K562 (cell line): ENCODE measurements around the gene SPATA13. TPM values are rescaled to one million over a fixed set of nuclear protein-coding genes. Genes with fewer than 3 reads are reported as not detected.

ENCODE experiments used
- ATAC-seq: fragments of 200-7000 bp; cut with Tn5 transposase; 3 replicates; pipeline ENCODE4 v1.9.1; 2020; ENCODE audit warnings: moderate library complexity
- BruUV-seq: library from RNA; stranded (reverse); fragments of 400-500 nt; replicated peaks from 2 replicates; lab custom pipeline; 2021; lab: Mats Ljungman, UMichigan
- CTCF ChIA-PET: fragments of 300-600 bp; formaldehyde crosslinking; extraction: SDS; loops from one replicate; lab custom pipeline; 2021; ENCODE audit warnings: low intra/inter-chr PET ratio; lab: Yijun Ruan, JAX
- POLR2A ChIA-PET: fragments of 300-600, 350-650 bp; sonication (Branson Sonifier 250); formaldehyde crosslinking; extraction: SDS; loops from one replicate; lab custom pipeline; 2021; ENCODE audit warnings: antibody characterized with exemption, inconsistent platforms; lab: Yijun Ruan, JAX
- DNase-seq, 4 experiments: peaks; one replicate each; pipeline versions ENCODE4 v3.0.0 to v3.0.0-alpha.2; 2011 to 2018; ENCODE audit warnings: low spot score in 3 of 4, mixed read lengths in 3 of 4; ENCODE audit errors: extremely low read depth in 1 of 4
- FAIRE-seq: peaks from 2 replicates; lab custom pipeline; 2011; peaks lifted over from hg19 to GRCh38; lab: Jason Lieb, UNC
- H2AFZ ChIP-seq: 2 replicates; pipeline ENCODE4 v1.6.0; 2011; ENCODE audit warnings: low read depth, low read length, control low read depth, inconsistent platforms
- H3K27ac ChIP-seq: fragments of 200-600 bp; 3 replicates; pipeline ENCODE4 v1.8.0; 2011; ENCODE audit warnings: low read depth, mild to moderate bottlenecking, control low read depth, inconsistent platforms, low read length, moderate library complexity, mixed read lengths; ENCODE audit errors: extremely low read depth
- H3K27me3 ChIP-seq, 2 experiments: fragments of 300-600 bp in 1 of 2; 2 replicates in 1 of 2; 3 replicates in 1 of 2; pipeline versions ENCODE4 v1.6.0 to v1.8.0; 2011; ENCODE audit warnings: inconsistent platforms in 2 of 2, low read length in 2 of 2, mild to moderate bottlenecking in 1 of 2, mixed read lengths in 1 of 2, moderate library complexity in 1 of 2; ENCODE audit not compliant: control insufficient read depth in 2 of 2, insufficient read depth in 2 of 2
- H3K36me3 ChIP-seq: fragments of 300-600 bp; 3 replicates; pipeline ENCODE4 v1.8.0; 2011; ENCODE audit warnings: mild to moderate bottlenecking, low read length, inconsistent platforms; ENCODE audit not compliant: control insufficient read depth, insufficient read depth
- H3K4me1 ChIP-seq, 2 experiments: fragments of 200-600 bp in 1 of 2; replicated peaks in 1 of 2; 2 replicates in 1 of 2; 3 replicates in 1 of 2; pipeline versions ENCODE4 v1.5.1 to v1.8.0; 2011; ENCODE audit warnings: inconsistent platforms in 2 of 2, low read length in 2 of 2, mild to moderate bottlenecking in 1 of 2, mixed read lengths in 1 of 2, moderate library complexity in 1 of 2; ENCODE audit not compliant: control insufficient read depth in 2 of 2, insufficient read depth in 2 of 2
- H3K4me2 ChIP-seq: 2 replicates; pipeline ENCODE4 v1.6.1; 2011; ENCODE audit warnings: low read length, control low read depth, inconsistent platforms, mixed read lengths; ENCODE audit not compliant: insufficient read depth
- H3K4me3 ChIP-seq: fragments of 200-600 bp; sonication (generic), shearing (Covaris generic); 2 replicates; pipeline ENCODE4 v1.5.1; 2016; ENCODE audit warnings: control low read depth, inconsistent platforms
- H3K79me2 ChIP-seq: fragments of 200-600 bp; 3 replicates; pipeline ENCODE4 v1.8.0; 2011; ENCODE audit warnings: low read length, inconsistent platforms; ENCODE audit not compliant: control insufficient read depth, insufficient read depth
- H3K9ac ChIP-seq, 2 experiments: 2 replicates each; pipeline versions ENCODE4 v1.6.0 to v1.6.1; 2011; ENCODE audit warnings: low read depth in 2 of 2, low read length in 2 of 2, control low read depth in 1 of 2, inconsistent platforms in 1 of 2, mild to moderate bottlenecking in 1 of 2, mixed read lengths in 1 of 2; ENCODE audit not compliant: insufficient read depth in 1 of 2
- H3K9me1 ChIP-seq: one replicate; pipeline ENCODE4 v1.6.0; 2011; ENCODE audit warnings: inconsistent platforms, mild to moderate bottlenecking, low read length, moderate library complexity; ENCODE audit not compliant: control insufficient read depth, insufficient read depth
- H3K9me3 ChIP-seq: replicated peaks from 2 replicates; pipeline ENCODE4 v1.5.1; 2011; ENCODE audit warnings: low read depth, low read length, inconsistent platforms; ENCODE audit not compliant: control insufficient read depth, insufficient read depth
- H4K20me1 ChIP-seq: replicated peaks from 2 replicates; pipeline ENCODE4 v1.6.1; 2011; ENCODE audit warnings: low read length, inconsistent platforms, mixed read lengths; ENCODE audit not compliant: control insufficient read depth, insufficient read depth
- ARHGAP35 ChIP-seq: fragments of 450-650 bp; IDR thresholded peaks from 2 replicates; pipeline ENCODE4 v1.6.1; 2018; ENCODE audit not compliant: partially characterized antibody
- ARID1B ChIP-seq: fragments of 450-650 bp; IDR thresholded peaks from 2 replicates; pipeline ENCODE4 v1.6.1; 2016; ENCODE audit warnings: antibody characterized with exemption, mild to moderate bottlenecking, inconsistent platforms
- CXXC5 ChIP-seq: fragments of 250-450 bp; sonication (Bioruptor Pico); IDR thresholded peaks from 2 replicates; pipeline ENCODE4 v1.8.0; 2022; ENCODE audit warnings: inconsistent platforms, mild to moderate bottlenecking, moderate library complexity
- HES1 ChIP-seq: fragments of 450-650 bp; IDR thresholded peaks from 2 replicates; pipeline ENCODE4 v1.6.1; 2016; ENCODE audit warnings: low read depth, mild to moderate bottlenecking, moderate library complexity
- PRPF4 ChIP-seq: fragments of 200-400 bp; formaldehyde crosslinking; IDR thresholded peaks from one replicate; pipeline ENCODE4 v1.6.1; 2017; ENCODE audit warnings: low read length, low read depth, mild to moderate bottlenecking; ENCODE audit not compliant: insufficient read depth, poor library complexity, severe bottlenecking
- RFX1 ChIP-seq: fragments of 450-650 bp; IDR thresholded peaks from 2 replicates; pipeline ENCODE4 v1.6.1; 2016; ENCODE audit warnings: mild to moderate bottlenecking, moderate library complexity
- RREB1 ChIP-seq: fragments of 250-450 bp; sonication (Bioruptor Pico); IDR thresholded peaks from 2 replicates; pipeline ENCODE4 v1.4.0; 2020
- SMAD4 ChIP-seq: fragments of 250-450 bp; sonication (Bioruptor Pico); conservative IDR thresholded peaks from 2 replicates; pipeline ENCODE4 v1.8.0; 2021; ENCODE audit warnings: inconsistent platforms, mild to moderate bottlenecking, moderate library complexity
- TAF1 ChIP-seq: IDR thresholded peaks from 2 replicates; pipeline ENCODE4 v1.6.1; 2011; ENCODE audit warnings: mild to moderate bottlenecking, low read length, moderate library complexity; ENCODE audit not compliant: insufficient read depth, control insufficient read depth, severe bottlenecking; ENCODE audit errors: extremely low read depth
- WHSC1 ChIP-seq: IDR thresholded peaks from one replicate; pipeline ENCODE4 v1.6.1; 2012; ENCODE audit warnings: low read length, control low read depth, inconsistent platforms
- YY1 ChIP-seq, 3 experiments: IDR thresholded peaks; 2 replicates each; pipeline ENCODE4 v1.6.1; 2011; ENCODE audit warnings: low read length in 2 of 3, mild to moderate bottlenecking in 2 of 3, moderate library complexity in 2 of 3, borderline replicate concordance in 1 of 3, control low read depth in 1 of 3, low read depth in 1 of 3; ENCODE audit not compliant: insufficient read depth in 3 of 3, insufficient replicate concordance in 2 of 3, control insufficient read depth in 1 of 3, insufficient read length in 1 of 3; ENCODE audit errors: extremely low read depth in 1 of 3
- ZBTB26 ChIP-seq: fragments of 450-650 bp; formaldehyde crosslinking; IDR thresholded peaks from 2 replicates; pipeline ENCODE4 v1.4.0; 2022; ENCODE audit warnings: missing genetic modification characterization
- ZNF134 ChIP-seq: fragments of 250-450 bp; sonication (Bioruptor Pico); conservative IDR thresholded peaks from 2 replicates; pipeline ENCODE4 v1.4.0; 2020
- WGBS: fragments of 100-300 bp; shearing (Covaris generic); methylation state at CpG from one replicate; pipeline ENCODE4 v1.1.6; 2016; ENCODE audit warnings: low coverage, mixed read lengths; ENCODE audit not compliant: insufficient coverage; ENCODE audit errors: missing lambda C conversion rate; 5-methylcytosine and 5-hydroxymethylcytosine counted together
- in situ Hi-C: fragments of 300-500 bp; cut with MboI; formaldehyde crosslinking; loops from 4 replicates; pipeline ENCODE4 v1.15.0; 2018; ENCODE audit warnings: inconsistent platforms, mixed read lengths
- intact Hi-C: fragments of 100-400 bp; cut with micrococcal nuclease; formaldehyde crosslinking; loops from 2 replicates; pipeline ENCODE4 v1.14.2; 2022
- polyA plus RNA-seq, 8 experiments: library from polyadenylated mRNA; depleted of rRNA in 4 of 8; stranded (reverse) in 5 of 8; unstranded in 3 of 8; fragments of >200 nt; fragmentation: Nextera tagmentation in 2 of 8; fragmentation: Illumina TruSeq in 1 of 8; extraction: Ambion mirVana in 2 of 8; extraction: Trizol in 1 of 8; gene quantifications; 2 replicates each; pipeline versions ENCODE4 v1.2.1 to v1.2.3, GENCODE V29; 2011 to 2014; ENCODE audit warnings: inconsistent platforms in 1 of 8, missing spikeins in 1 of 8
- total RNA-seq, 7 experiments: library from RNA; depleted of rRNA in 6 of 7; stranded (reverse); fragments of >200 nt in 6 of 7; fragmentation: Illumina TruSeq in 2 of 7; extraction: Trizol in 2 of 7; gene quantifications; 2 replicates each; pipeline versions ENCODE4 v1.2.1 to v1.2.3, GENCODE V29; 2011 to 2021; ENCODE audit warnings: low replicate concordance in 1 of 7

Gene SPATA13
- total and polyA plus RNA-seq, 9 of the 15 experiments (the other 6 are each of a cell fraction or from before 2014, with no cell fraction given): 0.08 to 0.99 (median 0.21) TPM; not detected in 2

- no peak for TF ChIP-seq ZBTB26
- no peak for TF ChIP-seq YY1 (IDR thresholded peaks at IDR 0.05; ENCODE audit: borderline replicate concordance in 1 of 3, control insufficient read depth in 1 of 3, extremely low read depth in 1 of 3, insufficient read depth in 3 of 3, insufficient read length in 1 of 3, insufficient replicate concordance in 2 of 3, low read depth in 1 of 3, low read length in 2 of 3)
- no peak for TF ChIP-seq TAF1
- TF ChIP-seq ARID1B: no peak
Measured at GRCh38 chr13:24224232-24224680, 63.7 kb downstream of the SPATA13 start (continued).

- H3K79me2 ChIP-seq: no peaks in the 10 kb centered on the region
- in situ Hi-C loops: no loop called here
- no peak overlapping the region for H3K27ac ChIP-seq
- no peak for FAIRE-seq
- POLR2A ChIA-PET: no interaction called here
- peaks cover 0 to 26% of the 10 kb centered on the region in 2 experiments; a peak in 1 of 5 replicates for H3K27me3 ChIP-seq
- no peak for ATAC-seq
- WGBS: 1% methylated on average over 9 of the region's 11 CpGs
- CTCF ChIA-PET: no interaction called here
- no peaks in the 10 kb centered on the region for H3K36me3 ChIP-seq
- H3K4me3 ChIP-seq: no peak overlapping the region
- H4K20me1 ChIP-seq: no peaks in the 10 kb centered on the region; the same call in 1 of the 2 replicates
- intact Hi-C loops: no loop called here
- no peak overlapping the region for H2AFZ ChIP-seq
- no TSS peak for BruUV-seq
- no peak for DNase-seq
- H3K9me1 ChIP-seq: no peaks in the 10 kb centered on the region
- peaks cover 0 to 3% of the 10 kb centered on the region in 2 experiments; a peak in 1 of 5 replicates for H3K4me1 ChIP-seq
- no peak overlapping the region for H3K4me2 ChIP-seq
- no peaks in the 10 kb centered on the region for H3K9me3 ChIP-seq
- no peak overlapping the region for H3K9ac ChIP-seq
- TF ChIP-seq PRPF4 (no peak), SMAD4 (CRISPR knock-in tag) (no peak), RFX1 (no peak), HES1 (no peak), ZNF134 (CRISPR knock-in tag) (no peak), CXXC5 (no peak), ARHGAP35 (no peak), WHSC1 (no peak), RREB1 (CRISPR knock-in tag) (no peak)
Measured at GRCh38 chr13:24225062-24225461, 64.5 kb downstream of the SPATA13 start.
